ENCODE data around the gene TENM3. TPM values are rescaled to one million over a fixed set of nuclear protein-coding genes. Genes with fewer than 3 reads are reported as not detected.

TENM3 gene
- polyA plus RNA-seq, 1 experiment = 9.2 TPM

DNA sequence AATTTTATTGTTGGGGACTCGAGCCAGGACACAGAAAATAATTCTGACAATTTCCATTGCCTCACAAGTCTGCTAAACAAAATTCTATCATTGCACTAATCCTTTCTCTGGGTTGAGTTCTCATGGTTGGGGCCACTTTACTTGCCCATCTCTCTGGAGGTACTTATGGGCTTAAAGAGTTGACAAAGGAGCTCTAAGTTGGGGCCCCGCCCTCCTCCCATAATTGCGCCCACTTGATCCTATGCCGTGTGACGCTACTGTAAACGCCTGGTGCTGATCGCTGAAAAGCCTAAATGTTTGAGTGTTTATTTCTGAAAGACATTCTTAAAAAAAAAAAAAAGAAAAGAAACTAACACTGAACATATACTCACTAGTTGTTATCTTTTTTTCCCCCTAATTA is 103.0 kb downstream of the TENM3 start:
- CTCF ChIA-PET = interaction anchor here (0.7 kb wide), 1 partner anchor 830 kb away, joined by 3 read pairs; no protein-coding TSS in a partner anchor
- no peak overlapping the region for H3K4me3 ChIP-seq (ENCODE audit: low read depth, low read length)
- no peak for TF ChIP-seq CTCF (IDR thresholded peaks at IDR 0.05; ENCODE audit: insufficient read depth, low read depth, low read length)
- no peaks in the 10 kb centered on the region for H3K36me3 ChIP-seq (ENCODE audit: control insufficient read depth, insufficient read depth, low read length)
- H3K27me3 ChIP-seq (ENCODE audit: control insufficient read depth, insufficient read depth, low read length) = no peaks in the 10 kb centered on the region
- POLR2A ChIA-PET = no interaction called here
- DNase-seq (ENCODE audit: low read depth) = no peak

GRCh38 chr4:182346675-182347375 is 103.6 kb downstream of the TENM3 start:
- no peak for DNase-seq (ENCODE audit: low read depth)
- TF ChIP-seq CTCF (IDR thresholded peaks at IDR 0.05; ENCODE audit: insufficient read depth, low read depth, low read length) = no peak
- Histone ChIP-seq H3K4me3 (ENCODE audit: low read depth, low read length) (no peak overlapping the region), H3K36me3 (ENCODE audit: control insufficient read depth, insufficient read depth, low read length) (no peaks in the 10 kb centered on the region), H3K27me3 (ENCODE audit: control insufficient read depth, insufficient read depth, low read length) (no peaks in the 10 kb centered on the region)
- POLR2A ChIA-PET = no interaction called here
- CTCF ChIA-PET = interaction anchor here (0.7 kb wide), 1 partner anchor 831 kb away, joined by 3 read pairs; no protein-coding TSS in a partner anchor

DNA sequence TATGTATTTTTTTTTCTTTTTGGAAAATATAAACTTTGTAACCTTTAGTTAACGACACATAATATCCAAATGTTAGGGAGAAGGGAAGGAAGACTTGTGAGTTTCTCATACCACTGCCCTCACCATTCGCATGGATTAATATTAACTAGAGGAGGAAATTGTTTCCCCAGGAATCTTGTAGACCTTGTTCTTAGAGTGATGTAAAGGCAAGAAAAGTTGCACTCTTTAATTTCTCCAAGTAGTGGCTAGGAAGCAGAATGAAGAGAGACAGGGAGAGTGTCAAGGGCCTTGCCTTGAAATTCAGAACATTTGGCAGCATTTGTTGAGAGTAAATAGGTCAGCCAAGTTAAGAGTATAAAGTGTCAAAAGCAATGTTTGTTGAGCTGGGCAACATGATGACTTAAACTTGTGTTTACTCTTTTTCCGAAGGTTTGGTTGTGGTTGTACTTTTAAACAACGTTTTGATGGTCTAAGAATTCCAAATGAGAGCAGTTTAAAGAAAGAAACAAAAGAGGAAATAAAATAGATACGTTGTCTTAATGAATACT is 105.7 kb downstream of the TENM3 start:
- CTCF ChIA-PET = interaction anchor here (0.6 kb wide), 1 partner anchor 39 kb away, joined by 3 read pairs; no protein-coding TSS in a partner anchor

DNA sequence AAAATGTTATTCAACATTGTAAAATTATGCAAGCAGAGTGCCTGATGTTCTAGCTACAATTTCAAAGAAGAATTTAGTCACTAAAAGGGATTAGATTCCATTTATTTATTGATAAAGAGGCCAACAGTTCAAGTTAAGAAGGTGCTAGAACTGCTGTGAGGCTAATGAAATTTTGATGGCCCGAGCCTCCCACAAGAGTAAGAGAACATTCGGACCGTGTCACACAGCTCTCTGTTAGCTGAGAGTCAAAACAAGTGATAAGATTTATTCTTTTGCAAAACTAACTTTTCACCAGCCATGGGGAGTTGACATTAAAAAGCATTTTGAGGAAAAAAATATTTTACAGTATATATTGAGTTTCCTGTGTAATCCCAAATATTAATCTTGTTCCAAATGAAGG is 106.8 kb downstream of the TENM3 start:
- H3K4me3 ChIP-seq (ENCODE audit: low read depth, low read length) = no peak overlapping the region
- TF ChIP-seq CTCF (IDR thresholded peaks at IDR 0.05; ENCODE audit: insufficient read depth, low read depth, low read length) = no peak

More for the DNA sequence above, 105.7 kb downstream of the TENM3 start:
- Histone ChIP-seq H3K27me3 (ENCODE audit: control insufficient read depth, insufficient read depth, low read length) (no peaks in the 10 kb centered on the region), H3K36me3 (ENCODE audit: control insufficient read depth, insufficient read depth, low read length) (no peaks in the 10 kb centered on the region), H3K4me3 (ENCODE audit: low read depth, low read length) (no peak overlapping the region)
- POLR2A ChIA-PET = no interaction called here
- no peak for TF ChIP-seq CTCF (IDR thresholded peaks at IDR 0.05; ENCODE audit: insufficient read depth, low read depth, low read length)
- DNase-seq (ENCODE audit: low read depth) = no peak

DNA sequence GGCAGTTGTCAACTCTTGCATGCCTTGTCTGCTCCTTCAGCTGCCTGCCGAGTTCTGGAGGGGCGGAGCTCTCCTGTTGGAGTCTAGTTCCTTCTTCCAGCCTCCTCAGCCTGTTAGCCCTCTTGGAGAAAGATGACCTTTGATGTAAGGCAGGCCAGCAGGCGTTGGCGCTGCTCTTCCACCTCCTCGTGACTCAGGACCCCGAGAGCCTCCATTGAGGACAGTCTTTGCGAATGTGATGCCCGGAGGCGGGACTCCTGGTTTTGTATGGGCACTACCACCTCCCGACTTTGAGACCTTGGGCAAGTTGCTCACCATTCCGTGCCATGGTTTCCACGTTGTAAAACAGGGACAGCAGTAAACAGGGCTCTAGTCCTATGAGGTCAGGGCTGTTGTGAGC is 108.3 kb downstream of the TENM3 start:
- H3K27me3 ChIP-seq (ENCODE audit: control insufficient read depth, insufficient read depth, low read length) = no peaks in the 10 kb centered on the region
- no peak for DNase-seq (ENCODE audit: low read depth)
- no peak for TF ChIP-seq CTCF (IDR thresholded peaks at IDR 0.05; ENCODE audit: insufficient read depth, low read depth, low read length)
- POLR2A ChIA-PET = interaction anchor here (0.6 kb wide), 1 partner anchor 97 kb away, joined by 4 read pairs; no protein-coding TSS in a partner anchor
- no peaks in the 10 kb centered on the region for H3K36me3 ChIP-seq (ENCODE audit: control insufficient read depth, insufficient read depth, low read length)
- CTCF ChIA-PET = no interaction called here
- H3K4me3 ChIP-seq (ENCODE audit: low read depth, low read length) = no peak overlapping the region

More for the DNA sequence above, 106.8 kb downstream of the TENM3 start:
- no peaks in the 10 kb centered on the region for H3K27me3 ChIP-seq (ENCODE audit: control insufficient read depth, insufficient read depth, low read length)
- no peaks in the 10 kb centered on the region for H3K36me3 ChIP-seq (ENCODE audit: control insufficient read depth, insufficient read depth, low read length)
- ChIA-PET POLR2A (no interaction called here), CTCF (no interaction called here)
- DNase-seq (ENCODE audit: low read depth) = no peak

All from BJ (cell line).